Erythroblast (primary cell): ENCODE data around the gene WDCP.

Source experiments
- GATA1 ChIP-seq: IDR thresholded peaks from 2 replicates; pipeline ENCODE4 v1.6.1; 2011; ENCODE audit warnings: low read depth, mild to moderate bottlenecking, control low read depth, low read length, moderate library complexity
- POLR2A ChIP-seq: IDR thresholded peaks from 2 replicates; pipeline ENCODE4 v1.6.1; 2011; ENCODE audit warnings: mild to moderate bottlenecking, low read length

DNA sequence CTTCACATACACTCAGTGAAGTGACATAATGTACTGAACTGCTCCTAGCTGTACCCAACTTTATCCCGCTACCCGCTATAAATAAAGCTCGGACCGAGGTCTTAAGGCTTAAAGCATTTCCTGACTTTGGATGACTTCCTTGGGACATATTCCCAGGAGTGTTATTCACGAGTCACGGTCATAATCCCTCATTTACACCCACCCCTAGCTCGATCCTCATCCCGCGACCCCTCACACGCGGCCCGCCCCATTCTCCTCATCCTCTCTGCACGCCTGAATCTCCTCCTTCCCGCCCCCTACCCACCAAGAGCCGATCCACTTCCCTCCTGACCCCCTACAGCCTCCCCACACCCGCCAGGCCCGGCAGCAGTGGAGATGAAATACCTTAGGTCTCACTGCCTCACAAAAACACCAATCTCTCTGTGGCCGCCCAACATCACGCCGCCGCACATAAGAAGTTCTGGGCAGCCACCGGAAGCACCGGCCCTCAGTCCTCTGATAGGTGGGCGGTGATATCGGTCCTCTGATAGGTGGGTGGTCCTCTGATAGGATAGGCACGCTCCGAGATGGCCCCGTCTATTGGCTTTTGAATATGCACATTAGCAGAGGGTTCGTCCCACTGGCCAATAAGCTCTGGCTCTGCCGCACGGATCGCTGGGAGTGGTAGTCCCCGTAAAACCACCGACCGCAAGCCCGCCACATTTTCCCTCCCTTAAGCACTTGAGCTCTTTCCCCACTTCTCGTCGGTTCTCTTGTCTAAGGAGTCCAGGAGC is at the start of gene WDCP:
- TF ChIP-seq POLR2A = peak; percentile 81
- TF ChIP-seq GATA1 = no peak
